Rectal smooth muscle tissue (tissue), 1 donor: ENCODE data around the gene TRDMT1.

ENCODE experiments used
- H3K27ac ChIP-seq: one replicate; pipeline ENCODE4 v1.7.0; 2013; ENCODE audit warnings: low read depth, low read length, inconsistent platforms
- H3K27me3 ChIP-seq: one replicate; pipeline ENCODE4 v1.7.0; 2013; ENCODE audit warnings: low read length; ENCODE audit not compliant: control insufficient read depth, insufficient read depth
- H3K36me3 ChIP-seq: one replicate; pipeline ENCODE4 v1.7.0; 2013; ENCODE audit warnings: low read length; ENCODE audit not compliant: control insufficient read depth, insufficient read depth
- H3K4me1 ChIP-seq: one replicate; pipeline ENCODE4 v1.7.0; 2013; ENCODE audit warnings: low read length; ENCODE audit not compliant: control insufficient read depth, insufficient read depth
- H3K4me3 ChIP-seq: one replicate; pipeline ENCODE4 v1.7.0; 2013; ENCODE audit warnings: low read length
- H3K9ac ChIP-seq: one replicate; pipeline ENCODE4 v1.7.0; 2013; ENCODE audit warnings: low read length

TRDMT1 gene

GRCh38 chr10:17214971-17215781 is 13.7 kb upstream of the TRDMT1 start:
- no peak overlapping the region for H3K4me3 ChIP-seq
- no peak overlapping the region for H3K9ac ChIP-seq
- no peak overlapping the region for H3K27ac ChIP-seq
- no peaks in the 10 kb centered on the region for H3K27me3 ChIP-seq
- no peaks in the 10 kb centered on the region for H3K36me3 ChIP-seq
- H3K4me1 ChIP-seq = no peaks in the 10 kb centered on the region

- H3K4me3 ChIP-seq = no peak overlapping the region
- H3K4me1 ChIP-seq = no peaks in the 10 kb centered on the region
- H3K9ac ChIP-seq = no peak overlapping the region
- H3K27ac ChIP-seq = no peak overlapping the region
- no peaks in the 10 kb centered on the region for H3K27me3 ChIP-seq
- H3K36me3 ChIP-seq = no peaks in the 10 kb centered on the region
These were observed 13.1 kb upstream of the TRDMT1 start for GRCh38 chr10:17214526-17214925.

GRCh38 chr10:17213646-17214349 is 12.3 kb upstream of the TRDMT1 start:
- no peaks in the 10 kb centered on the region for H3K36me3 ChIP-seq
- no peaks in the 10 kb centered on the region for H3K27me3 ChIP-seq
- H3K4me3 ChIP-seq = no peak overlapping the region
- no peak overlapping the region for H3K27ac ChIP-seq
- H3K4me1 ChIP-seq = no peaks in the 10 kb centered on the region
- no peak overlapping the region for H3K9ac ChIP-seq

DNA sequence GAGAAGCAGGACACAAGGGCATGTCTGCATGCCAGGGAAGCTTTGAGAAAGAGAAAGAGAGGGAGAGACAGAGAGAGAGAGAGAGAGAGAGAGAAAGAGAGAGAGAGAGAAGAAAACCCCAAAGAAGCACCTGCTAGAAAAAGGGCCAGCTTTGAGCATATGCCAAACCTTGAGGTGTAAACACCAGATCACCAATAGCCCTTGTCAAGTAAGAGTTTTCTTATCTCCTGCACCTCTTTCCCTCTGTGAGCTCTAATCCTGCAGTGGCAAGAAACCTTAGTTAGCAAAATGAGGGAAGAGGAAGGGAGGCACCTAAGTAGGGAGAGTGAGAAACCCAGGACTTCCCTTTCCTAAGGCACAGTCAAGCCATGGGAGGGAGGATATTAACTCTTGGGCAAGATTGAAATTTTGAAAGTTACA is 11.3 kb upstream of the TRDMT1 start:
- H3K4me3 ChIP-seq = no peak overlapping the region
- H3K27me3 ChIP-seq = no peaks in the 10 kb centered on the region
- no peaks in the 10 kb centered on the region for H3K4me1 ChIP-seq
- no peaks in the 10 kb centered on the region for H3K36me3 ChIP-seq
- no peak overlapping the region for H3K9ac ChIP-seq
- H3K27ac ChIP-seq = no peak overlapping the region

- Histone ChIP-seq H3K36me3 (no peaks in the 10 kb centered on the region), H3K4me3 (no peak overlapping the region), H3K27ac (no peak overlapping the region), H3K4me1 (no peaks in the 10 kb centered on the region), H3K27me3 (no peaks in the 10 kb centered on the region), H3K9ac (no peak overlapping the region)
These were observed 8.9 kb upstream of the TRDMT1 start for GRCh38 chr10:17210361-17210760.

DNA sequence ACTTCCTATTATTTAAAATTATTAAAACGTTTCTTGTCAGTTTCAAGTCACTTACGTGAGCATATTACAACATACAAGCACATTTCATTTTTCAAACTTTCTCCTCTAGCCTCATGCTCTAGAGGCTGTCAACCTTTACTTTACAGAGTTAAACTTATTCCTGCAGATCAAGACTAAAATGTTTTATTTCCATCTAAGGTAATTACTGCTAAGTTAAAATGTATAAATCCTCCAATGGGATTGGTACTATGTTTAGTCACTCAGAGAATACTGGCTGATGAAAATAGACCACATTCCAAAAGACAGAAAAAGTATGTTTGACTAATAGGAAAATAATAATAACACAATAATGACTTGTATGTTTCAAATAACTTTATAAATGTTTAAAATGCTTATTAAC is 8.4 kb upstream of the TRDMT1 start:
- no peaks in the 10 kb centered on the region for H3K4me1 ChIP-seq
- H3K36me3 ChIP-seq = no peaks in the 10 kb centered on the region
- H3K4me3 ChIP-seq = no peak overlapping the region
- no peak overlapping the region for H3K9ac ChIP-seq
- H3K27ac ChIP-seq = no peak overlapping the region
- H3K27me3 ChIP-seq = no peaks in the 10 kb centered on the region

DNA sequence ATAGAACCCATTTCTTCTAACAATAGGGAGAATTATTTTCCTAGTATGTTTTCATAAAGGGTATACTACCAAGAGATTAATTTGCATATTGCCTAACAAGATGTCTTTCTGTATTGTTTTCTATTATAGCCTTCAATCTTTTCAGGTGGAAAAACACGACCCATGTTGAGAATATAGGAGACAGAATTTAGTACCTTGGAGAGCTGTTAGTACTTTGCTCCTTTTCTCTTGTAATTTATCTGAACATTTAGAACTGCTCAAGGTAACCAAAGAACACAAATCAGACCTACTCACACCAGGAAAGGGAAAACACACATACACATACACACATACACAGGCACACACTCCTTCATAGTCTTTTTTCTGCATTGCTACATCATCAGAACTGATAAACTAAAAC is 7.8 kb upstream of the TRDMT1 start:
- no peaks in the 10 kb centered on the region for H3K4me1 ChIP-seq

GRCh38 chr10:17208476-17208875 is 7.0 kb upstream of the TRDMT1 start:
- no peaks in the 10 kb centered on the region for H3K36me3 ChIP-seq
- no peak overlapping the region for H3K9ac ChIP-seq
- H3K27me3 ChIP-seq = no peaks in the 10 kb centered on the region
- no peaks in the 10 kb centered on the region for H3K4me1 ChIP-seq
- no peak overlapping the region for H3K27ac ChIP-seq
- no peak overlapping the region for H3K4me3 ChIP-seq

More for the DNA sequence above, 7.8 kb upstream of the TRDMT1 start:
- Histone ChIP-seq H3K27ac (no peak overlapping the region), H3K36me3 (no peaks in the 10 kb centered on the region), H3K9ac (no peak overlapping the region), H3K27me3 (no peaks in the 10 kb centered on the region), H3K4me3 (no peak overlapping the region)

DNA sequence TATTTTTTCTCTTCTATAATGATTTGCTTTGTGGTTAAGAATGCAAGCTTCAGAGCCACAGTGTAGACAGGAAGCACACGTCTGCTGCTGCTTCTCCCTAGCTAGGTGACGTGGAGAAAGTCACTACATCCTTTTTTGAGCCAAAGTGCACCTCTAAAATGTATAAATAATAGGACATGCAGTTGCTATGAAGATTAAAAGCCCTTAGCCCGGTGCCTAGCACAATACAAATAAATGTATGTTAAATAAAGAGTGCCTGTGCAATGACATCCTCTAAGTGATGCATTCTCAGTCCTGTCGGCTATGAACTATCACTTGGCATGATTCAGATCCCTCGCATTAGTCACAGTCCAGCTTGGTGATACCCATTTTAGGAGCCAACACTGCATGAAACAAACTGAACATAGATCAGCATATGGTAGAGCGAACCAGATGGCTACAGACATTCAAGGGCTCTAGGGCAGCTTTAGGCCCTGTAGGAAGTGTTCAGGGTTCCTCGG is 4.8 kb upstream of the TRDMT1 start:
- H3K27ac ChIP-seq = no peak overlapping the region
- H3K4me3 ChIP-seq = no peak overlapping the region
- H3K36me3 ChIP-seq = no peaks in the 10 kb centered on the region
- no peaks in the 10 kb centered on the region for H3K27me3 ChIP-seq
- no peaks in the 10 kb centered on the region for H3K4me1 ChIP-seq
- H3K9ac ChIP-seq = no peak overlapping the region

- H3K9ac ChIP-seq = no peak overlapping the region
- no peak overlapping the region for H3K27ac ChIP-seq
- H3K4me1 ChIP-seq = no peaks in the 10 kb centered on the region
- H3K36me3 ChIP-seq = no peaks in the 10 kb centered on the region
- H3K27me3 ChIP-seq = no peaks in the 10 kb centered on the region
- H3K4me3 ChIP-seq = no peak overlapping the region
These were observed 1.9 kb upstream of the TRDMT1 start for GRCh38 chr10:17203416-17203815.

GRCh38 chr10:17202999-17203398 is 1.5 kb upstream of the TRDMT1 start:
- Histone ChIP-seq H3K27ac (no peak overlapping the region), H3K27me3 (no peaks in the 10 kb centered on the region), H3K4me1 (no peaks in the 10 kb centered on the region), H3K4me3 (no peak overlapping the region), H3K9ac (no peak overlapping the region), H3K36me3 (no peaks in the 10 kb centered on the region)

DNA sequence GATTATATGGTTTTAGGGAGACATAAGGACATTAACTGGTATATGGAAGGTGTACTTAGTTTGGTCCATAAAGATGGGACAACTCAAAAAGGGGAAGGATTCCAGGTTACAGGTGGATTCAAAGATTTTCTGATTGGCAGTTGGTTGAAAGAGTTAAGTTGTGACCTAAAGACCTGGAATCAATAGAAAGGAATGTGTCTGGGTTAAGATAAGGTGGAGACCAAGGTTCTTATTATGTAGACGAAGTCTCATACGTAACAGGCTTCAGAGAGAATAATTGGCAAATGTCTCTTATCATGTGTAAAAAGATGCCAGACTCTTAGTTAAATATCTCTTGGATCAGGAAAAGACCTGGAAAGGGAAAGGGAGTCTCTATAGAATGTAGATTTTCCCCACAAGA is 1.0 kb upstream of the TRDMT1 start:
- Histone ChIP-seq H3K27ac (no peak overlapping the region), H3K36me3 (no peaks in the 10 kb centered on the region), H3K4me1 (no peaks in the 10 kb centered on the region), H3K27me3 (no peaks in the 10 kb centered on the region), H3K9ac (no peak overlapping the region), H3K4me3 (no peak overlapping the region)

DNA sequence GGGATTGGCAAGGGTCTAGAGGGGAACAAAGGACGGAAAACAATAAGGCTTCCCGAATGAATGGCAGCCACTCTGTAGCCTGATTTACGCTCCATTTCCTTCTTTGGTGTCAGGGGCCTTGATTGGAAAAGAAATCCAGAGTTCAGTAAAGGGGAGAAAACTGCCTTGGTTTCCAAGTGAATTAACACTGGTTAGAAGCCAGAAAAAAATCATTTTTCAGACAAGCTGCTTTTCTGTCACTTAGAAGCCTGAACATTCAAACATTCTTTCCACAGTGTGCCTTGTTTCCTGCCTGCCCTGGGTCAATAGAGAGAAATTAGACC is 283 bp upstream of the TRDMT1 start:
- Histone ChIP-seq H3K9ac (peak overlapping the region; percentile 2), H3K4me3 (peak overlapping the region; percentile 96), H3K27me3 (no peaks in the 10 kb centered on the region), H3K4me1 (no peaks in the 10 kb centered on the region), H3K36me3 (no peaks in the 10 kb centered on the region), H3K27ac (peak overlapping the region; percentile 94)
